Activated CD4-positive, alpha-beta T cell treated with anti-CD3 and anti-CD28 coated beads, Interleukin-10, Interleukin-2, amounts not matched to agents 100 ng/mL and 50 ng/mL, durations not matched to agents 16 hours and 8 hours (primary cell): ENCODE data around the gene EML1.

ENCODE experiments used
- DNase-seq: peaks from one replicate; pipeline ENCODE4 v3.0.0-alpha.2; 2020

EML1 gene

DNA sequence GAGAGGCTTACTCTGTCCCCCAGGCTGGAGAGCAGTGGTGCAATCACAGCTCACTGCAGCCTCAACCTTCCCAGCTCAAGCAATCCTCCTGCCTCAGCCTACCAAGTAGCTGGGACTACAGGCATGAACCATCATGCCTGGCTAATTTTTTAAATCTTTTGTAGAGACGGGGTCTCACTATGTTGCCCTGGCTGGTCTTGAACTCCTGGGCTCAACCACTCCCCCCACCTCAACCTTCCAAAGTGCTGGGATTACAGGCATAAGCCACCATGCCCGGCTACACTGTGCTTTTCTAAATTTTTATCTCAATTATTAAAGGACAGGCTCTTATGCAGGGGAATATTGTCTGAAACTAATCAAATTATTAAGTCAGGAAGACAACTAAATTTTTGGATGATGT, 44.6 kb downstream of the EML1 start:
- DNase-seq, result no peak

DNA sequence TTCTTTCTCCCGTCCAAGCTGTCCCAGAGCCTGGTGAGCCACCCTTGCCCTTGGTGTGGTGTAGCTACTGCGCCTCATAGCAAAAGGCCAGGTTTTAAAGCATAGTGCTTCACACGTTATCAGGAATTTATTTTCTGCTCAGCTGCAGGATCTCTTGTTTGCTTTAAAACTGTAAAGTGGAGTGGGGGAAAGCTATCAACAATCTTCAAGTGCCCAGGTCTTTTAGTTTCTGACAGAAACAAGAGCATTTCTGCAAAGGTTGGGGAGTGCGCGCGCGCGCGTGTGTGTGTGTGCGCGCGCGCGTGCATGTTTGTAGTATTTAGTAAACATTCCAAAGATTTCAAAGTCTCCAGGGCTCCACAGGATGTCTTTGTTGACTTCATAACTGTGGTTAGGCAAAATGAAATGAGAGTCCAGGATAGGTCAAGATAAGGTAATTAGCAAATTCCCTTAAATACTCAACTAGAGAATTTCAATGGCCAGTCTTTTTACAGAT, 45.5 kb downstream of the EML1 start:
- DNase-seq, result no peak

DNA sequence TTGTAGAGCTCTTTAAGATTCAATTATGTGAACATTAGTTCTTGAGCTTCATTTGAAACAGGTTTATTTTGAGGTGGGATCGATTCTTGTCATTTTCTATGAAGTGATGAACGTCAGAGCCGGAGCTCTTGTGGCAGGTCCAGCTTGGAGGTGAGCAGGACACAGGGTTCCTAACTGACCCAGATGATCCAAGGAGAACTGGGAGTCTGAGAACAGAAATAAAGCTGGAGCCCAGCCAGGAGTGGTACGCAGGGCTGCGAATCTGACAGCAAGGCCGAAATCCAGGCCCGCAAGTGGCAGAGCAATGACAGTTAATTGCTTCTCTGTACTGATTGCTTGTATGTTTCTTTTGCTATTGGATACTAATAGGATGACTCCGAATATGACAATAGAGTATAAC, 46.5 kb downstream of the EML1 start:
- DNase-seq, result no peak

GRCh38 chr14:99840265-99840664, 47.1 kb downstream of the EML1 start:
- DNase-seq, result no peak

GRCh38 chr14:99840774-99841305, 47.6 kb downstream of the EML1 start:
- DNase-seq, result no peak

- DNase-seq, result no peak
Measured at GRCh38 chr14:99841436-99842071, 48.3 kb downstream of the EML1 start.

DNA sequence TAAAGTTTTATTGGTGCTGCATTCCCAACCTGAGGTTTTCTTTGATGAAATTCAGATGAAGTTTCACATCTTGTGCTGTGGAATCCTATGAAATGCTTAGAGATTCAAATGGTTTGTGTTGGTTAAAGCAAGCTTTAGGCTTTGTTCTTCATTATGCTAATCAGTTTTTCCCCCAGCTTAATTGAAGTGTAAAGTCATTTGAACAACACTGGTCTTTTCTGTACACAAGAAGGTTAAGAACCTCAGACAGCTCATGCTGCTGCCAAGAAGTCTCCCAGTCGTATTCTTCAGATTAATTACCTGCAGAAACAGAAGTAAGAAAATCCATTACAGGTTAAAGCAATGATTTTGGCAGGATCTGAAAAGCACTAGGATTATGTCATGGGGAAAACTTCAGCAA, 48.9 kb downstream of the EML1 start:
- no peak for DNase-seq

DNA sequence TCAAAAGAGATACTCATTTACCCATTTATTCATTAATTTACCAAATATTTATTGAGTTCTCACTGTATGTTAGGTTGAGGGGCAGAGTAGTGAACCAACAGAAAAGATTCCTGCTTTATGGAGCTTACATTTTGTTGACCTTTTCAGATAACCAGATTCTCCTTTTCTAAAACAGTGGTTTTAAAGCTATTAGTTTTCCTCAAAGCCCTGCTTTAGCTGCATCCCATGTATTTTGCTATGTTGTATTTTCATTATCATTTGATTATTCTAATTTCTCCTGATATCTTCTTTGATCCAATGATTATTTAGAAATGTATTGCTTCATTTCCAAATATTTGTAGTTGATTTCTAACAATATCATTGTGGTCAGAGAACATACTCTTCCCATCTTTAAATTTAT, 53.6 kb downstream of the EML1 start:
- no peak for DNase-seq

DNA sequence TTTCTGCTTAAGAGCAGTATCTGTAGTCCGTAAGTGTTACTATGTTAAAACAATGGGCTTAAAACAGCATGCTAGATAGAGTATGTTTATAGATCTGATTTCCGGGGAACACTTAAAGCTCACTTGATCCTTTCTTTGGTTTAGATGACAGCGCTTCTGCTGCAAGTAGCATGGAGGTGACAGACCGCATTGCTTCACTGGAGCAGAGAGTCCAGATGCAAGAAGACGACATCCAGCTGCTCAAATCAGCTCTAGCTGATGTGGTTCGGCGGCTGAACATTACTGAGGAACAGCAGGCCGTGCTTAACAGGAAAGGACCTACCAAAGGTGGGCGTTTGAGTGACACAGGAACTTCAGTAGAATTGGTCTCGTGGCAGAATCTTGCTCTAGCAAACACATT, 57.5 kb downstream of the EML1 start:
- no peak for DNase-seq

GRCh38 chr14:99852578-99852977, 59.4 kb downstream of the EML1 start:
- no peak for DNase-seq

- DNase-seq, result no peak
Measured at GRCh38 chr14:99853206-99853605, 60.0 kb downstream of the EML1 start.

- no peak for DNase-seq
Measured at GRCh38 chr14:99854831-99855230, 61.6 kb downstream of the EML1 start.

DNA sequence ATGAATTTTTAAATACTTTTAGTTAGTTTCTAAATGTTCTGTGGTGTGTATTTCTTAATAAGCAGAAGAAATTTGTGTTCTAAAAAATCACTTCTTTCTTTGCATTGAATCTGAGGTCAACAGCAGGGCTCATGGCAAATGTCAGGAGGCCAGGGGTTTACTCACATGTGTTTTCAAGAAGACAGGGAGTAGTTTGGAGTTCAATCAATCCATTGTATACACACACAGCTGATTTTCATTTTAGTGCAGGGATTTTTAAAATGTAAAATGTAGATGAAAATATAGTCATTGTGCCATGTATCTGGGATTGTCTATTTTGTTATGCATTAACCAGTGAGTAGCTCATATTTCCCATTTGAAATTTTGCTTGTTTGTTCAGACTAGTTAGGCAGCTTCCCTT, 62.1 kb downstream of the EML1 start:
- no peak for DNase-seq

GRCh38 chr14:99857551-99857950, 64.3 kb downstream of the EML1 start:
- DNase-seq, result no peak

GRCh38 chr14:99860219-99860618, 67.0 kb downstream of the EML1 start:
- no peak for DNase-seq

- DNase-seq, result no peak
Measured at GRCh38 chr14:99862136-99862535, 68.9 kb downstream of the EML1 start.

- no peak for DNase-seq
Measured at GRCh38 chr14:99863059-99863458, 69.8 kb downstream of the EML1 start.

DNA sequence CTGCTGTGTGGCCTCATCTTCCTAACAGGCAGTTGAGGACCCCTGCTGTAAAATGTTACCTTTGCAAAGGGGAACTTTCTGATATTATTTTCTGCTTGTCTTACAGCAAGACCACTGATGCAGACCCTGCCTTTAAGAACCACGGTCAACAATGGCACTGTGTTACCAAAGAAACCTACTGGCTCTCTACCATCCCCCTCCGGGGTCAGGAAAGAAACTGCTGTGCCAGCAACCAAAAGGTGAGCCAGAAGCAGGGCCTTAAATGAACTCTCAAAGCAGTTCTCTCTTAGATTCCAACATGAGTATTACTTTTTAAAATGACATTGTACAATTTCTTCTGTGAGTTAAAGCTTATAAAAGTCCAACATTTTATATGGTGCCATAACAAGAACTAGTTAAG, 72.2 kb downstream of the EML1 start:
- no peak for DNase-seq

DNA sequence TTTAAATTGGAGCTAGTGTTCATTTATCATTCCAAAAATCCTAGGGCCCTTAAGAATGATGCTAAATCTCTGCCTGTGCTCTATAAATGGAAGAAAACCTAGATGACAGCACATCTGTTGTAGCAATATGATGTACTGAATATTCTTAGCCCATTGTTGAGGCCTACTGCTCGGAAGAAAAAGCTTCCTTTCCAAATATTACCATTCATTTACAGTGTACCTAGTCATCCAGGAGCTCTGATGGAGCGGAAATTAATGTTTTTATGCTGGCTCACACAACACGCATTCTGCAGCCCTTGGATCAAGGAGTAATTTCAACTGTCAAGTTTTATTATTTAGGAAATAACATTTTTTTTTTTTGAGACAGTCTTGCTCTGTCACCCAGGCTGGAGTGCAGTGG, 77.4 kb downstream of the EML1 start:
- no peak for DNase-seq

GRCh38 chr14:99871771-99872170, 78.6 kb downstream of the EML1 start:
- DNase-seq, result no peak

DNA sequence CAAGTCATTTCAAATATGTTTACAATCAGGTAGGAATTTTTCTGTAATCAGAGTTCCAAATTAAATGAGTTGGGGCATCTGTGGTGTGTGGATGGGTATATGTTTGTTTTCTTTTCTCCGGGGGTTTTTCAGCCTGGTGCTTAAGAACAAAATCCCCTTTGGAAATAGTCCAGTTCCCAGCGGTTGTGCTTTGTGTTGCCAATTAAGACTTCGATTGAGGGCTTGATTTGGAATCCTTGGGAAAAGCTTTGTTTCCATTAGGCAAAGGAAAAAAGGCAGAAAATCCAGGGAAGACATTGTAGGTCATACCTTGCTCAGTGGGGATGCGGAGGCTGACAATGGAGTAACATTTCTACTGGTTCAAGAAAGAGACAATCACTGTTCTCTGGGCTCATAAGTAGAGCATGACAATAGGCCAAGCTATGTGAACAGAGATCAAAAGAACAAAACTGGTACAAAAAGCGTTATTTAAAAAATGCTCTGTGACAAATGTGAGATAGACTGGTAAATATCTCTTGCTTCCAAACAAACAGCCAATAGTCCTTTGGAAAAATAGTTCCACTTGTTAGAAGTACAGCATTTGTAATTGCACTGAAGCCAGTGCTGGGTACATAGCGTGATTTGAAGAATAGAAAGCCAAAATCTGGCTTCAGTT, 79.7 kb downstream of the EML1 start:
- DNase-seq, result no peak

DNA sequence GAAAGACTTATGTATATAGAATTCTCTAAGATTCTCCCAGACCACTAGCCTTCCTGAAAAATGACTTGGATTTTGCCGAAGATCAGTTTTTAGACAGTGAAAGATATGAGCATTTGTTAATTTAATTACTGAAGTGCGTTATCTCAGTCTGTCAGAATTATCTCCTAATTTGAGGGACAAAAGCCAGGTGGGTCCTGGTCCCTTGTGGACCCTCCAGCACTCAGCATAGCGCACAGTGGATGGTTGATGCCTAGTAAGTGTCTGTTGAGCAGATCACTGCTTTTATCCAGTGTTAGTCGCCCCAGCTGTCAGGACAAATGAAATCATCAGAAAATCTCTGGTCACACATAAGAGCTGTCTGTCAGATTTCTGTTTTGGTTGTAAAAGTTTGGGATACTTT, 80.4 kb downstream of the EML1 start:
- DNase-seq, result no peak

GRCh38 chr14:99874306-99874705, 81.1 kb downstream of the EML1 start:
- no peak for DNase-seq

DNA sequence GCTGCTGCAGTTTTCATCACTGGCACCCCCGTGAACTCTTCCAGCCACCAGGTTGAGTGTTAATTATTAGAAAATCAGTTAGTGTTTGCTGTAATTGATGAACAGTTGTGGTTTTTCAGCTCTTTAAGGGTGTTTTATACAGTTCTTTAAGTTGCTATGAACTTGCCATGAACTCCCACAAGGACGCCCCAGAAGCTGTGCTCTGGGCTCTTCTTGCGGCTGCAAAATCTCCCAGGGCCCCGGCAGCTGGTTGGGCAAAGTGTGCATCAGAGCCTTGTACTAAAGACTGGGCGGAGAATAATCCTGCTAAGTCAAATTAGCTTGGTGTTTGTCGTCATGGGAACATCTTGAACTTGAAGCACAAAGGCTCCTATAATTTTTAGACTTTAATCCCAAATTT, 82.2 kb downstream of the EML1 start:
- DNase-seq, result no peak

- no peak for DNase-seq
Measured at GRCh38 chr14:99875836-99876235, 82.6 kb downstream of the EML1 start.
